Chondrocyte (in vitro differentiated cells): ENCODE results near the gene GGCT. TPM values are rescaled to one million over a fixed set of nuclear protein-coding genes. Genes with fewer than 3 reads are reported as not detected.
A peak's percentile ranks its signal among the peaks of the same experiment; 100 is the strongest.
"Not testable (repeated sequence)": the region's sequence is repeated elsewhere in the genome, so short reads cannot be mapped to it uniquely, and the experiment has no call there.

Source experiments
- DNase-seq: peaks from one replicate; pipeline ENCODE4 v3.0.0; 2021; ENCODE audit warnings: mixed read lengths, low spot score
- H3K27ac Mint-ChIP-seq: one replicate; pipeline ENCODE4 v1.8.0; 2021; ENCODE audit warnings: mild to moderate bottlenecking, moderate library complexity, mixed read lengths; ENCODE audit not compliant: unreplicated experiment
- H3K27me3 Mint-ChIP-seq: 2 replicates; pipeline ENCODE4 v1.8.0; 2021; ENCODE audit warnings: low read depth, mixed read lengths
- H3K36me3 Mint-ChIP-seq: 2 replicates; pipeline ENCODE4 v1.8.0; 2021; ENCODE audit warnings: low read depth, mixed read lengths
- H3K4me1 Mint-ChIP-seq: 2 replicates; pipeline ENCODE4 v1.8.0; 2021; ENCODE audit warnings: low read depth, mild to moderate bottlenecking, mixed read lengths
- H3K4me3 Mint-ChIP-seq: one replicate; pipeline ENCODE4 v1.8.0; 2021; ENCODE audit warnings: mild to moderate bottlenecking, moderate library complexity, mixed read lengths; ENCODE audit not compliant: unreplicated experiment
- H3K9me3 Mint-ChIP-seq: 2 replicates; pipeline ENCODE4 v1.8.0; 2021; ENCODE audit warnings: low read depth, mixed read lengths
- CTCF ChIP-seq: fragments of 200-600 bp; sonication (generic); IDR thresholded peaks from 2 replicates; pipeline ENCODE4 v1.5.0; 2021; ENCODE audit warnings: antibody characterized with exemption, mild to moderate bottlenecking, moderate library complexity
- total RNA-seq: library from RNA; stranded (reverse); gene quantifications from 3 replicates; pipeline ENCODE4 v1.2.1, GENCODE V29; 2021

GGCT gene
- total RNA-seq, 1 donor from 2014 or later = 24.4 TPM

DNA sequence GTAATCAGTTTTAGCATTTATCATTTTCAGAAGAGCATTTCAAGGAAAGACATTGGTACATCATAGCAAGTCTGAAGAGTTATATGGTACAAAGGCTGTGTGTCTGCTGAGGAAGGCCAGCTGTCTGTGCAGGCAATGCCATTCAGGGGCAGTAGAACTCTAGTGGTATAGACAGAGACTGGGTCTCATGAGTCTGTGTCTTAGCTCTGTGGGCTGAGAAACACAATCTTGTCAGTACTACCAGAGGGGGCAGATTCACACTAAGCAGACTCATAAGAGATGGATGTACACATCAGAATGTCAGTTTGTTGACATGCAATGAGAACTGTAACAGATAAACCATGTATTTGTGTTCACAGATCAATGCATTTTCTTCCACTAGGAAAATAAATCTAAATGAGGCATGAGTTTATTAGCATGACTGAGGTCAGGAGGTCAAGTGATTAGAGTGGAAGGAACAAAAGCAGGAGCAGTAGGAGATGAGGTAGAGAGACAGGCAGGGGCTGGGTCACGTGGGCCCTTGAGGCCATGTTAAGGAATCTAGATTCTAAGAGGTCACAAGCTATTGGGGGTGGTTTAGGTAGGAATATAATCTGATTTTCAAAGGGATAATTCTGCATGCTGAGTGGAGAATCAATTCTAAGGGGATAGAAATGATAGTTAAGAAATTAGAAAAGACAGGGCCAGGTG, 7.5 kb upstream of the GGCT start:
- no peak for TF ChIP-seq CTCF
- no peak overlapping the region for H3K27ac Mint-ChIP-seq
- H3K4me3 Mint-ChIP-seq = no peak overlapping the region

GRCh38 chr7:30511494-30511893, 6.9 kb upstream of the GGCT start:
- no peak for DNase-seq
- Mint-ChIP-seq H3K27ac (no peak overlapping the region), H3K9me3 (no peaks in the 10 kb centered on the region), H3K4me1 (no peaks in the 10 kb centered on the region), H3K4me3 (no peak overlapping the region), H3K27me3 (no peaks in the 10 kb centered on the region), H3K36me3 (no peaks in the 10 kb centered on the region)
- no peak for TF ChIP-seq CTCF

More for the DNA sequence above, 7.5 kb upstream of the GGCT start:
- H3K4me1 Mint-ChIP-seq = no peaks in the 10 kb centered on the region
- H3K36me3 Mint-ChIP-seq = no peaks in the 10 kb centered on the region
- H3K27me3 Mint-ChIP-seq = no peaks in the 10 kb centered on the region
- no peak for DNase-seq
- H3K9me3 Mint-ChIP-seq = no peaks in the 10 kb centered on the region

GRCh38 chr7:30510124-30511075, 5.8 kb upstream of the GGCT start:
- DNase-seq = no peak
- no peaks in the 10 kb centered on the region for H3K36me3 Mint-ChIP-seq
- no peaks in the 10 kb centered on the region for H3K27me3 Mint-ChIP-seq
- TF ChIP-seq CTCF = peak; percentile 92
- peaks cover 6% of the 10 kb centered on the region for H3K4me1 Mint-ChIP-seq
- H3K4me3 Mint-ChIP-seq = no peak overlapping the region
- no peaks in the 10 kb centered on the region for H3K9me3 Mint-ChIP-seq
- no peak overlapping the region for H3K27ac Mint-ChIP-seq

GRCh38 chr7:30509171-30509857, 4.7 kb upstream of the GGCT start:
- not testable (repeated sequence) for H3K9me3 Mint-ChIP-seq, H3K36me3 Mint-ChIP-seq, DNase-seq, H3K27me3 Mint-ChIP-seq, H3K4me3 Mint-ChIP-seq, H3K4me1 Mint-ChIP-seq, H3K27ac Mint-ChIP-seq

- H3K36me3 Mint-ChIP-seq, H3K27ac Mint-ChIP-seq, H3K4me3 Mint-ChIP-seq, DNase-seq, H3K27me3 Mint-ChIP-seq, H3K9me3 Mint-ChIP-seq: not testable (repeated sequence)
- peaks cover 26% of the 10 kb centered on the region for H3K4me1 Mint-ChIP-seq
These were observed 2.8 kb upstream of the GGCT start for GRCh38 chr7:30507346-30507900.
